HCT116 (cell line): Measurements from ENCODE around the gene APPL2.

Experiments used
- CTCF ChIP-seq, 3 experiments: fragments of 200-600 bp in 1 of 3; sonication (generic) in 1 of 3; IDR thresholded peaks in 2 of 3; conservative IDR thresholded peaks in 1 of 3; 2 replicates each; pipeline ENCODE4 v1.5.1; 2012 to 2017; ENCODE audit warnings: low read depth in 2 of 3, low read length in 2 of 3, antibody characterized with exemption in 1 of 3, borderline replicate concordance in 1 of 3, control low read depth in 1 of 3, mild to moderate bottlenecking in 1 of 3, mixed read lengths in 1 of 3, mixed run types in 1 of 3, moderate library complexity in 1 of 3; ENCODE audit not compliant: insufficient read depth in 1 of 3
- MAX ChIP-seq: IDR thresholded peaks from 2 replicates; pipeline ENCODE4 v1.6.1; 2012
- POLR2A ChIP-seq: IDR thresholded peaks from 2 replicates; pipeline ENCODE4 v1.7.0; 2011; ENCODE audit warnings: borderline replicate concordance; ENCODE audit not compliant: insufficient read depth, insufficient read length; ENCODE audit errors: extremely low read depth
- SP1 ChIP-seq: IDR thresholded peaks from 2 replicates; pipeline ENCODE4 v1.6.1; 2012; ENCODE audit warnings: low read depth

GRCh38 chr12:105279460-105280056, 43.6 kb upstream of the APPL2 start:
- TF ChIP-seq MAX (no peak), SP1 (no peak), CTCF (IDR thresholded peaks at IDR 0.05 in 2 of 3, conservative IDR thresholded peaks at IDR 0.05 in 1 of 3; ENCODE audit: borderline replicate concordance in 1 of 3, insufficient read depth in 1 of 3, low read depth in 2 of 3, low read length in 2 of 3) (peak; percentile 64 to 89 (median 73)), POLR2A (no peak)
